GM18907 (cell line): Measurements from ENCODE around the gene ZMYM1.
"Not testable (repeated sequence)": the region's sequence is repeated elsewhere in the genome, so short reads cannot be mapped to it uniquely, and the experiment has no call there.

Experiments
- ATAC-seq: cut with Tn5 transposase; IDR thresholded peaks from one replicate; pipeline ENCODE4 v1.9.1; 2021; ENCODE audit warnings: mild to moderate bottlenecking, moderate library complexity; ENCODE audit not compliant: unreplicated experiment

ZMYM1 gene

GRCh38 chr1:35073265-35073811 lies 5.8 kb upstream of the ZMYM1 start:
- no peak for ATAC-seq

GRCh38 chr1:35076426-35076825 lies 2.8 kb upstream of the ZMYM1 start:
- ATAC-seq, result not testable (repeated sequence)

- ATAC-seq, result no peak
Observed at GRCh38 chr1:35080171-35080854, 1.1 kb downstream of the ZMYM1 start.

GRCh38 chr1:35085421-35085820 lies 6.2 kb downstream of the ZMYM1 start:
- no peak for ATAC-seq

GRCh38 chr1:35097224-35097623 lies 18.0 kb downstream of the ZMYM1 start:
- no peak for ATAC-seq

GRCh38 chr1:35111106-35111505 lies 31.9 kb downstream of the ZMYM1 start:
- ATAC-seq, result no peak

GRCh38 chr1:35112668-35113067 lies 33.5 kb downstream of the ZMYM1 start:
- ATAC-seq, result no peak

- ATAC-seq, result no peak
Observed at GRCh38 chr1:35115459-35116383, 36.5 kb downstream of the ZMYM1 start.

GRCh38 chr1:35120458-35121133 lies 41.4 kb downstream of the ZMYM1 start:
- ATAC-seq, result no peak

GRCh38 chr1:35122311-35122710 lies 43.1 kb downstream of the ZMYM1 start:
- no peak for ATAC-seq

- no peak for ATAC-seq
Observed at GRCh38 chr1:35126546-35126945, 47.4 kb downstream of the ZMYM1 start.

GRCh38 chr1:35129080-35129479 lies 49.9 kb downstream of the ZMYM1 start:
- no peak for ATAC-seq

GRCh38 chr1:35136780-35137179 lies 57.6 kb downstream of the ZMYM1 start:
- no peak for ATAC-seq

- not testable (repeated sequence) for ATAC-seq
Observed at GRCh38 chr1:35137590-35137989, 58.4 kb downstream of the ZMYM1 start.

- ATAC-seq, result not testable (repeated sequence)
Observed at GRCh38 chr1:35142294-35142693, 63.1 kb downstream of the ZMYM1 start.

- ATAC-seq, result not testable (repeated sequence)
Observed at GRCh38 chr1:35142728-35143127, 63.5 kb downstream of the ZMYM1 start.

- ATAC-seq, result no peak
Observed at GRCh38 chr1:35143737-35144508, 64.7 kb downstream of the ZMYM1 start.

GRCh38 chr1:35145892-35146549 lies 66.8 kb downstream of the ZMYM1 start:
- ATAC-seq, result not testable (repeated sequence)

GRCh38 chr1:35151220-35151619 lies 72.0 kb downstream of the ZMYM1 start:
- ATAC-seq, result no peak

GRCh38 chr1:35164893-35165292 lies 85.7 kb downstream of the ZMYM1 start:
- no peak for ATAC-seq
